Limb (tissue), 2 donors: Measurements from ENCODE around the gene HTRA2.
A peak's percentile ranks its signal among the peaks of the same experiment; 100 is the strongest.

ENCODE experiments used
- DNase-seq, 2 donors: peaks; one replicate each; pipeline ENCODE4 v3.0.0-alpha.2; 2016; ENCODE audit errors: extremely low spot score in 2 of 2

Gene HTRA2

DNA sequence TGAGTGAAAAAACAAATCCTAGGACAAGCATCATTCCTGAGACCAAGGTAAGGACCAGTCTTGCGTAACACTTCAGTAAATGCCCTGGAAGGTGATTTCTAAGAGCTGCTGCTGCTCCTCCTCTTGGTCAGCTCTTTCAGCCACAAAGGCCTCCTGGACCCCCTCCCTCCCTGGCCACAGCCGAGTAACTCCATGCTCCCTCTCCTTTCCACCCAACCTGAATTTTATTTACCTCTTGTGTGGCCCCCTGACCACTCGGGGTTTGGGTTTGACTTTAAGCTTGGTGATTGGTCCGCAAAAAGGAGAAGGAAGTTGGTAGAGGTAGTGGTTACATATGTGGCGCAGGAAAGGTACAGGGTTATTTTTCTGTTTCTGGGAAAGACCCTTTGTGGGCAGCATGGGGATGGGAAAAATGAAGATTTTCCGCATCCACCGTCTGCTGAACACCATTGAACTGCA lies 9.2 kb downstream of the HTRA2 start:
- no peak for DNase-seq

DNA sequence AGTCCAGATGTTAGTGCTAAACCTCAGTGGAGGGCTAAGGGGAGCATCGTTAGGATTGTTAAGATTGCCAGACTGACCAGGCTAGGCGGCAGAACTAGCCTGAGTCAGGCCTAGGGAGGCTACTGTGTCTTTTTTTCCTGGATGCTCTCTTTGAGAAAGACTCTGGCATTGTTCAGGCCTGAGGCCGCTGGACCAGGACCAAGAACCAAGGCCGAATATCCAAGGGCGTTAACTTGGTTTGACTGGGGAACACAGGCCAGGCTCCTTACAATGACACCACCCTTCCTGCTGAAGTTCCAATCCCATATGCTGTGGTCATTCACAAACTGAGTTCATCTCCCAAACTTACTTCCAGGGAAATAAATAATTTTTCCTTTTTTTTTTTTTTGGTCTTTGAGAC lies 10.6 kb downstream of the HTRA2 start:
- DNase-seq = no peak

DNA sequence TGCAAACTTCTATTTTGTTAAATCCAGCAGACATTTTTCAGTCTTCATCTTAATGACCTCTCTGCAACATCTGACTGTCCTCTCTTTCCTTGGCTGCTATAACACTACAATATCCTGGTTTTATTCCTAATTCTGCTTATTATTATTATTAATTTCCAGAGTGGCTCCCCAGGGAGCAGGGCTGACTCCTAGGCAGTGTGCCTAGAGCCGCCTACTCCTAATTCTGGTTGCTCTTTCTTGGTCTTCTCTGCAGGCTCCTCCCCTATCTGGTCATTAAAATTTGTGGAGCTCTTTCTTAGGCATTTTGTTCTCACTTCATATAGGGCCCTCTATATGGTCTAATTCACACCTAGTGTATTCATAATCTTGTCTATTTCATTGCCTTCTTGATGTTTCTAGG lies 13.2 kb downstream of the HTRA2 start:
- DNase-seq = no peak

- DNase-seq = no peak
Observed at GRCh38 chr2:74544634-74545033, 14.9 kb downstream of the HTRA2 start.

- peak in 1 of 2 donors; percentile 3 for DNase-seq
Observed at GRCh38 chr2:74546004-74546403, 16.3 kb downstream of the HTRA2 start.

DNA sequence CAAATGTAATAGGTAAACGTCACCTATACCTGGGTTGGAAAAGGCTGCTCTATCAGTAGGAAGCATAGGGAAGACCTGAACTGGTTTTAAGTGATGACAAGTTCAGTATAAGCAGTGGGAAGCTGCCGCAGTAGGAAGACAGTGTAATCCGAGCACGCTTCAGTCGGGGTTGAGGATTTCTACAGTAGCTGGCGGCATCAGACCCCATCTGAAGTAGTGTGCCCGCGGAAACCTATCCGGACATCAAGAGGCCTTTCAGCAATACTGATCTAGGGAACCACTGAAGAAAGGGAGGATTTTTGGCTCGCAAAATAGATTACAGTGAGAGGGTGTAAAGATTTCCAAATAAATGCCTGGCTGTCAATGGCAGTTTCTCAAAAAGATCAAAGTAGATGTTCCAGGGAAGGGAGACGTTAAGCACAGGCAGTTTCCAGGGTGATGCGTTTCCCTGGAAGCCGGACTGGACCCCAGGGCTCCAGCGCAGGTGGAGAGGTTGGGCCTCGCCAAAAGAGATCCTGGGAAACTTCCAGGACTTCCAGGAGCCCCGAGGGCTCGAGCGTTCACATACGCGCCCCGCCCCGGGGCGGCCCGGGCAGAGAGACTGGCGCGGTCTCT lies 18.7 kb downstream of the HTRA2 start:
- no peak for DNase-seq

- peak in 1 of 2 donors; percentile 67 for DNase-seq
Observed at GRCh38 chr2:74548900-74549826, 19.4 kb downstream of the HTRA2 start.

DNA sequence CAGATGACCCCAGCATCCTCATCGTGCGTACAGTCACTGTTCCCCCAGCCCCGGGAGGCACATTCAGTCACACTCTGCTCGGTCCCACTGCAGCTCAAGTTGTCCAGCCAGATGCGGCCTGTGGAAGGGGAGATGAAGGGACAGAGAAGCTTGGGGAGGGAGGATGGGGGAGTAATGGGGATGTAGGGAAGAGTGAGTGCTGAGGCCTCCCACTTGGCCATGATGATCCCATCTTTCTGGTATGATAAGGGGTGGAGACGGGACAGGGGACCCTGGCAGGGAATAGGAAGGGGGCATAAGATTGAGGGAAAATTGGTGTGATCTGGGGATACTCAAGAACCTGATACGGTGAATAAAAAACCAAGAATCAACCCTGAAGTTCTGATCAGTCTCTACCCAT lies 20.5 kb downstream of the HTRA2 start:
- no peak for DNase-seq

DNA sequence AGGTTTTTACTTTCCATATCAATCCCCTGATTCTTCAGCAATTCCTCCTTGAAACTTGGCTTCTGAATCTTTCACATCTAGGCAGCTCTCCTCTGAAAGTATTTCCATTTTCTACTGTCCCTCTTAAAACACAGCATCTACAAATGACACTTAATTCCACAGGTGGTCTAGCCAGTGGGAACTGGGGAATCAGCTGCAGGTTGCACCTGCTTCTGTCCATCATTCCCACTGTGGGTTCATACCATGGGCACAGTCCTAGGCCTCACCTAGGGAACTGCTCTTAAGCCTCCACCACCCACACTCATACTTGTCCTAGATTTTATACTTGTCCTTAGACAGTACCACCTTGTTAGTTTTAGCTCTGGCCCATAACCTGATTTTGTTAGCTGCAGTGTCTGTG lies 21.8 kb downstream of the HTRA2 start:
- no peak for DNase-seq

DNA sequence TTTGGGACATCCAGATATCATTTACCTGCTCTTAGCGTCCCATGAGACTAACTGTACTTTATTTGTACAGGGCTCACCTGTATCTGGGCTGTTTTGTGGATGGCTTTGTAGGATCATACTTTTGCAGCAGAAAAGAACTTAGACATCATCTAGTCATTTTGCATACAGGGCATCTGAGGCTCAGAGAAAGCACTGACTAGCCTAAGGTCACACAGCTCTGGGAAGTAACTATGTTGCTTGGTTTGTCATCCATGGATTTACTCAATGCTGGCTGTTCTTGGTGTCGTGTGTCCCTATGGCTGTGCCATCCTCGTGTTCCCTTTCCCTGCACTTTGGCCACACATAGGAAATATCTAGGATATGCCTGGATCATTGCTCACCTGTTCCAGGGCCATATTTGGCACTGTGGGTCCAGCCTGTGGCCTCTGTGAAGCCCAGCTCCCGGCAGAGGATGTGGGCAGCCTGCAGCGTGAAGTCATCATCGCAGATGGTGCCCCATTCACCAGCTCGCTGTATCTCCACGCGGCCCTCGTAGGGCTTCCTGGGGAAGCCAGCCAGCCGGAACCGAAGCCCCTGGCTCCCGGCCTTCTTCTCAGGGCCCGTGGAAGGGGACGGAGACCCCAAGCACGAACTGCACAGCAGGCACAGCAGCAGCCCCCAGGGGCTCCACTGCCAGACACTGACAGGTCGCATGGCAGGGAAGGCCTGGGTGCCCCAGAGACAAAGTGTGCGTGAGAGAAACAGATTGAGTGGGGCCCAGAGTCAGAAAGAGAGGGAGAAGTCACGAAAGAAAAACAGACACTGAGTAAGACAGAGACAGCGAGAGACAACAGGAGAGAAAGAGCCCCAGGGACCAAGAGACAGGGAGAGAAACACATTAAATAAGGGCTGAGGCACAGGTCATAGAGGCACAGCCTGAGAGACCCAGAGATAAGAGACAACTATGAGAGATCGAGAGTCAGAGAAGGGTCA lies 22.5 kb downstream of the HTRA2 start:
- DNase-seq = no peak

- DNase-seq = no peak
Observed at GRCh38 chr2:74552914-74553811, 23.4 kb downstream of the HTRA2 start.

- peak; percentile 86 to 90 for DNase-seq
Observed at GRCh38 chr2:74553892-74554819, 24.4 kb downstream of the HTRA2 start, which contains the start of the genes DOK1 and LOXL3. Gene DOK1 (plus strand): TSS chr2:74554720. CDS start chr2:74554755, 35 bp downstream. Gene LOXL3 (minus strand): TSS chr2:74553942. CDS start chr2:74552634, 1,308 bp downstream.

DNA sequence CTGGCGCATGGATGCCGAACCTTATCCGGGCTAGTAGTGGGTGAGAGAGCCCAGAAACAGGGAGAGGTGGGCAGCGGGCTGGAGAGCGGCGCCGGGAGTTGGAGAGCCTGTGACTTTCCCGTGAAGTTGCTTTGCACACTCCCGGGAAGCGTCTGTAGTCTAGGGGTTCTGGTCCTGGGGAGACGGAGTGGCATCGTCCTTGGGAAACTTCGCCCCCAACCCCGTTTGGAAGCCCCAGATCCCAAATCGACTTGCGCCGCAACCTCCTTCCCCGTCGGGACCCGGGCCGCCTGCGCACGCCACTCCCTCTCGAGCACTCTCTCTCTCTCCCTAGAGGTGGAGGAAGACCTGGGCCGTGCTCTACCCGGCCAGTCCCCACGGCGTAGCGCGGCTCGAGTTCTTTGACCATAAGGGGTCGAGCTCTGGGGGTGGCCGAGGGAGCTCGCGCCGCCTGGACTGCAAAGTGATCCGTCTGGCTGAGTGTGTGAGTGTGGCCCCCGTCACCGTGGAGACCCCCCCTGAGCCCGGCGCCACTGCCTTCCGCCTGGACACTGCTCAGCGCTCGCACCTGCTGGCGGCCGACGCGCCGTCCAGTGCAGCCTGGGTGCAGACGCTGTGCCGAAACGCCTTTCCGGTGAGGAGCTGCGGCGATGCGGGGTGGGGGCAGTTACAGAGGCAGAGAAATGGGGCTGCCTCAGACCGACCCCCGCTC lies 25.2 kb downstream of the HTRA2 start:
- DNase-seq = no peak

DNA sequence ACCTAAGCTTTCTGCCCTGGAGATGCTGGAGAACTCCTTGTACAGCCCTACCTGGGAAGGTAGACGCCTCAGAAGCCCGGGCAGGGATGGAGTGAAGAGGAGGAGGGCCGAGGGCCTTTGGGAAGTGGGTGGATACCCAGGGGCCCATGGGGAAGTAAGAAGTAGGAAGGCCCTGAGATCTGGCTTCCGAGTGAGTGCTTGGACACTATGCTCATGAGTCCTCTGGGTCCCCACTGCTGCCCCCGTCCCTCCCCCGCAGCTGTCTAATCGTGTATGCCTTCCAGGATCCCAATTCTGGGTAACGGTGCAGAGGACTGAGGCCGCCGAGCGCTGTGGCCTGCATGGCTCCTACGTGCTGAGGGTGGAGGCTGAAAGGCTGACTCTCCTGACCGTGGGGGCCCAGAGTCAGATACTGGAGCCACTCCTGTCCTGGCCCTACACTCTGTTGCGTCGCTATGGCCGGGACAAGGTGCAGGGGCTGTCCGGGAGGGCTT lies 25.9 kb downstream of the HTRA2 start:
- DNase-seq = no peak

DNA sequence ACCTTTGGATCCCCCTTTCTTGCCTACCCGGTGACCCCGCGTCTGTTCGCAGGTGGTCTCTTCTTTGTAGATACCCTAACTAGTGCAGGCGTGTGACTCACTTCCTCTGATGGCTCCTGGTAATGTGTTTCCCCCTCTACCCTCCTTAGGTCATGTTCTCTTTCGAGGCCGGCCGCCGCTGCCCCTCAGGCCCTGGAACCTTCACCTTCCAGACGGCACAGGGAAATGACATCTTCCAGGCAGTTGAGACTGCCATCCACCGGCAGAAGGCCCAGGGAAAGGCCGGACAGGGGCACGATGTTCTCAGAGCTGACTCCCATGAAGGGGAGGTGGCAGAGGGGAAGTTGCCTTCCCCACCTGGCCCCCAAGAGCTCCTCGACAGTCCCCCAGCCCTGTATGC lies 26.4 kb downstream of the HTRA2 start:
- no peak for DNase-seq

GRCh38 chr2:74556831-74557370 lies 27.2 kb downstream of the HTRA2 start:
- no peak for DNase-seq

- no peak for DNase-seq
Observed at GRCh38 chr2:74558284-74559230, 28.8 kb downstream of the HTRA2 start.
